CD4-positive, alpha-beta T cell treated with Interleukin-15 for 1 hour (primary cell): ENCODE measurements around the gene IL1RAPL2.
"Not testable (repeated sequence)": the region's sequence is repeated elsewhere in the genome, so short reads cannot be mapped to it uniquely, and the experiment has no call there.

ENCODE experiments used
- DNase-seq: peaks from one replicate; pipeline ENCODE4 v3.0.0-alpha.2; 2020

IL1RAPL2 gene

DNA sequence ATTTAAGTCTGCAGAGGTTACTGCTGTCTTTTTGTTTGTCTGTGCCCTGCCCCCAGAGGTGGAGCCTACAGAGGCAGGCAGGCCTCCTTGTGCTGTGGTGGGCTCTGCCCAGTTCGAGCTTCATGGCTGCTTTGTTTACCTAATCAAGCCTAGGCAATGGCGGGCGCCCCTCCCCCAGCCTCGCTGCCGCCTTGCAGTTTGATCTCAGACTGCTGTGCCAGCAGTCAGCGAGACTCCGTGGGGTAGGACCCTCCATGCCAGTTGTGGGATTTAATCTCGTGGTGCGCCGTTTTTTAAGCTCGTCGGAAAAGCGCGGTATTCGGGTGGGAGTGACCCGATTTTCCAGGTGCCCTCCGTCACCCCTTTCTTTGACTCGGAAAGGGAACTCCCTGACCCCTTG lies 111.5 kb downstream of the IL1RAPL2 start:
- DNase-seq = not testable (repeated sequence)

DNA sequence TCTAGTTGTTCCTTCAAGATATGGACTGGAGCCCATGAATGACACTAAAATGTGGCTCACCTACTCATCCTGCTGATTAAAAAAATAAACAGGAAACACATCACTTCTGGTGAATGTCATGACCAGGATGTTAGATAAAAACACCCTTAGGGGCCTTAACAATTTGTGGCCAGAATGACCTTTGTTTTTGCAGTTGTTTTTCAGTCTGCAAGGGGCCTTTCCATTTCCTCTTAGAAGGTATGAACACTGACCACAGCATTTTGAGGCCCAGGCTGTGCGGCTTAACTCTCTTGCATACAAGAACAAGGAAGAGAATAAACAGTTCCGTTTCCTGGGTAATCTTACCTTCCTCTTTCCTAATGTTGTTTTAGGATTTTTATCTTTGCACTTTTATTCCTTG lies 113.2 kb downstream of the IL1RAPL2 start:
- DNase-seq = no peak

DNA sequence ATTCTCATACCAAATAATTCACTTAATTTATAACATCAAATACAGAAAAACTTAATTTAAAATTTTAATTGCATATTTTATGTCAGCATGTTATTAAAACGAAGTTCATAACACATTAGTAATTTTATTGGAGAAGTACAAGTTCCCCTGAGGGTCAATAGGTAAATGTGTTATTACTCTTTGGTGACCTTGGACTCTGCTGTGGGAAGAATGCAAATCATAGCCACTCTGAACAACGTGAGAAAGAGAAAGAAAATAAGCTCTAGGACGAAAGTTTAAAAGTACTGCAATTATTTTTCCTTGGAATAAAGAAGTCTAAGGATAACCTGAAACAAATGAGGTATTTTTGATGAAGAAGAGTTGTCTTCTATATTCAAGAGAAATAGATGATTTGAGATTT lies 115.2 kb downstream of the IL1RAPL2 start:
- DNase-seq = no peak

DNA sequence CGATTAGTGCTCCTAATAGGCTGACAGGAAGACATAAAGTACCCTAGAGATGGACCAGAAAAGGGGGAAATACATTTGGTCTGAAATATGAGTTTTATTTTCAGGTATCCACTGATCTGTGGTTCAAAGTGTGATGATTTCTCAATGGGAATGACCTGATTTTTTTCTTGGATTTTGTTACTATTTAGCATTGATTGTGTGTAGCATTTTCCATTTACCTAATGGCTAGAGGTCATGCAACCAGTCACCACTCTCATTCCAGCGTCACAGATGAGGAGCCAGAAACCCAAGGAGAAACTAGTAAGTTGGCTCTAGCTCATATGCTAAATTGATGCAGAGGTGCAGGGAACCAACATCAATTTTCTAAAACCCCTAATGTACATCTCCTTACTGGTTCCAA lies 118.1 kb downstream of the IL1RAPL2 start:
- DNase-seq = no peak

DNA sequence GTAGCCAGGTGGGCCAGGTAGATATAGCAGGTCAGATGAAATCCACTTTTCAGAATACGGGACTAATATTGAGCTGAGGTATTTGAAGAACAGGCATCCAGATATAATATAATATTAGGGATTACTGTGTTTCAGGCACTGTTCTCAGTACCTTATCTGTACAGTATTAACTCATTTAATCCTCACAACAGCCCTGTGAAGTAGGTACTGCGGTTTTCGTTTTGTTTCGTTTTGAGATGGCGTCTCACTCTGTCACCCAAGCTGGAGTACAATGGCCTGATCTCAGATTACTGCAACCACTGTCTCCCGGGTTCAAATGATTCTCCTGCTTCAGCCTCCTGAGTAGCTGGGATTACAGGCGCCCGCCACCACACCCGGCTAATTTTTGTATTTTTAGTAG lies 129.6 kb downstream of the IL1RAPL2 start:
- DNase-seq = no peak

DNA sequence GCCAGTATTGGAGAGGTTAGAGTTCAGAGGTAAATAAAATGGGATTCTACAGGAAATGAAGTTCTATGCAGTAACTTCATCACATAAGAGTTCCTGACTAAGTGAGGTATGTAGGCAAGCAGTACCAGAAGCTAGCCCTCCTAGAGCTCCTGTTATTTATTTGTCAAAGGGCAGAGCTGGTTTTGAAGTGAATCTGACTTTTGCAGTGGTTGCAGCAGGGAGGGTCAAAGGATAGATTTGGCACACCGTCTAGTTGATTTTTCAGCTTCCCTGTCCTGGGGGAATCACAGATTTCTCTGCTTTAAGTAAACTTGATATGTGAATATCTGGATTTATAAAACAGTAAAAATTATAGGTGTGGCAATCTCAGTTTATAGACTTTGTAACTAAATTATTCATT lies 130.7 kb downstream of the IL1RAPL2 start:
- no peak for DNase-seq

DNA sequence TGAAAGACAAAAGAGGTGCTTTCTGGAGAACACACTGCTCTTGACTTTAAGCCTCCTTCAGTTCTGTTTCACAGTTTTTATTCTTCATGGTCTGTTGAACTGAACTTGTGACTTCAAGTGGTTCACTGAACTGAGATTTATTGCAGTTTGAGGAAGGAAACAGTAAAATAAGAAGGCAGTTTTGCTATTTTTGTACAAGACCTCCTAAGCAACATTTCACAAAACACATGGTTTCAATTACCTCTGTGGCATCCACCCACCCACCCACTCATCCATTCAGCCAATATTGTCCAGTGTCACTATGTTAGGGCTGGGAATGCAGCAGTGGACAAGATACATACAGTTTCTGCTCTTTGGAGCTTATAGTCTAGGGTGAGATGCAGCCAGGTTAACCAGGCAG lies 131.3 kb downstream of the IL1RAPL2 start:
- no peak for DNase-seq

DNA sequence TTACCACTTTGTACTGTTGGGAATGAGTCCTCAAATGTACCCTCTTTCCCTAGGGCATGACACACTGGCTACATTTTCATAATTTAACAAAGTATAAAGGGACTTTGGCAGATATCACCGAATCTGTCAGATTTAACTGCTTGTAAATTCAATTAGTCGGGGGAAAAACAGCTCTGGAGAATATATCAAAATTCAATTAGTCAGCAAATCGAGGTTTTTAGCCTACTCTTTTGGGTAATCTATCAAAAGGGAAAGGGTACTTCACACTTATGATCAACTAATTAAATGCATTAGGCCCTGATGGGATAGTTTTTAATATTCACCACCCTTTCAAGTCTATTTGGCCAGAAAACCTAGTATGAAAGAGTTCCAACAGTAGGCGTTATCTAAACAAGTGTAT lies 141.0 kb downstream of the IL1RAPL2 start:
- no peak for DNase-seq

DNA sequence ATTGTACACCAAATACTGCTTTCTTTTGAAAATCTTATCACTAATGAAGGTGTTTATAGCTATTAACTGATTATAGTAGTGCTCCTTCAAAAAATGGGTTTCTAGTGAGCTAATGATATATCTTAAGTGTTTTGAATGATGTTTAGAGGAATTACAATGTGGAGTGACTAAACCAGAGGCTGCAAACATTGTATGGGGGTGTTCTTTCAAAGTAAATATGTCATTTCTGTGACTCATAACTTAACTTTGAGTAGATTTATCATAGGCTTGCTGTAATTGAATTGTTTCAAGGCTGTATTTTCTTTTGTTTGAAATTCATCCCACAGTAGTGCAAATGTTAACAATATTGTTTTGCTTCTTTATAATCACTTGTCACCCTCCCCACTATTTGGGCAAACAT lies 141.6 kb downstream of the IL1RAPL2 start:
- DNase-seq = no peak

DNA sequence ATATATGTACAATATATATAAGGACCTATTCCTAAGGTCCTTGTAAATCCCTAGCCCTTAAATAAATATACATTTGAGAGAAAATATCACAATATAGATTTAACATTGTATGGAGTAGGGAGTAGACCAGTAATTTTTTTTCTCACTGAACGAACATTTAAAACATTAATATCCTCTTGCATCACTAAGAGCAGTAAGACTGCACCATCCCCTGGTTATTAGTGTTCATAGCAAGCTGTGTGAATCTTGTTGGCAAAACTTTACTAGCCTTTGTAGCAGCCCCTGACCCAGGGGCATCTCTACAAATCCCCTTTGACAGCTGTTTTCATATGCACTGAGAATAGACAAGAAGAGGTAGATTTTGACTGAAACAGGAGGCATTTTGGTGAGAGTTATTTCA lies 146.5 kb downstream of the IL1RAPL2 start:
- DNase-seq = no peak

DNA sequence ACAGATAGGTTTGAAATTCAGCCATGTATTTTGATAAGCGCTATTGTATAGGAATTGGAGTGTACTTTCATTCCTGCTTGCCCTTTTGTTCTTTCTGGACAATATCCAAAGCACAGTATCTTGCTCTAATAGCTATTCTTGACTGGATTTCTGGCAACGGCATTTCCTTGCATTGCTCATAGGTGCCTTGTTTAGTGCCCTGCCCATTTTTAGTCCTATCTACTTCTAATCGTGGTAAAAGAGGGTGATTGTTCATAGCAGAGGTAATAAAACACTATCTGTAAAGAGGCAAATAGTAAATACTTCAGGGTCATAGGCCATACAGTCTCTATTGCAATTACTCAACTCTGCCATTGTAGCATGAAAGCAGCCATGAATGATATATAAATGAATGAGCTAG lies 155.9 kb downstream of the IL1RAPL2 start:
- DNase-seq = no peak

DNA sequence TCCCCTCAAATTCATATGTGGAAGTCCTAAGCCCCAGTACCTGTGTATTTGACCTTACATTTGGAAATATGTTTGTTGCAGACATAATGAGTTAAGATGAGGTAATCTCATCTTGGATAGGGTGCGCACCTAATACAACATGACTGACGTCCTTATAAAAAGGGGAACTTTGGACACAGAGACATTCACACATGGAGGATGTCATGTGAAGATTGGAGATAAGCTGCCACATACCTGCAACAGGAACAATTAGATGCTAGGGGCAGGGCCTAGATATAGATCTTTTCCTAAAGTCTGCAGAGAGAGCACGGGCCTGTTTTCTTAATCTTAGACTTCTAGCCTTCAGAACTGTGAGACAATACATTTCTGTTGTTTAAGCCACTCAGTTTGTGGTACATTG lies 162.5 kb downstream of the IL1RAPL2 start:
- no peak for DNase-seq

DNA sequence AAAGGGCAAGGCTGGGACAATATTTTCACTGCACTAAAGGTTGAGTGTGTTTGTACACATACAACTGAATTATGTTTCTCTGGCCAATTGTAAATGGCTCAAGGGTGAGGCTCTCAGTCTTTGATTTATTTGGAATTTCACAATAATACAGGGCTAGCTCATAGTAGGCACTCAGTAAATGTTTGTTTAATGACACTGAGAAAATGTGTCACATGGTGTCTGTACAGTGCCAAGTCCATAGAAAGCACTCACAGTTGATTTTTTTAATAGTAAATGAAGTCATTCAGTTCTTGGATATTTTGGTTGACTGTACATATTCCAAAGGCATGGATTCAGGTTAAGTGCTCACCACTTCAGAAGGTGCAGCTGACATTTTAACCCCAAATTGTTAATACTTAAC lies 176.4 kb downstream of the IL1RAPL2 start:
- no peak for DNase-seq

DNA sequence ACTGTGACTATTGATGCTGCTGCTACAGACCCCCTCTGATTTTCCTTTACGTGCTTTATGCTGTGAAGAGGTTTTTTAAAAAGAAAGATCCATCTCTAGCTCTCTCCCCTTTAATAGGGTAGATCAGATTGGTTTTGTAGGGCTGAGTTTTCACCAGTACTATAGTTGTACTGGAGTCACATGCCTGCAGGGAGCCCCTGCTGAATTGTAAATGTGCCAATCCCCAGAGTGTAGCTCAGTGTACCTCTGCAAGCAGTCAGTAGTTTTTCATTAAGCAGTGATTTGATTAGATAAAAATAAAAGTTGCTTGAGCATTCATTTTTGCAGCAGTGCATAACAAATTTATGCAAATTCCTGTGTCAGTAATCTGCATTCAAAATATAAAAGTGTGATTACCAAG lies 179.2 kb downstream of the IL1RAPL2 start:
- DNase-seq = no peak

DNA sequence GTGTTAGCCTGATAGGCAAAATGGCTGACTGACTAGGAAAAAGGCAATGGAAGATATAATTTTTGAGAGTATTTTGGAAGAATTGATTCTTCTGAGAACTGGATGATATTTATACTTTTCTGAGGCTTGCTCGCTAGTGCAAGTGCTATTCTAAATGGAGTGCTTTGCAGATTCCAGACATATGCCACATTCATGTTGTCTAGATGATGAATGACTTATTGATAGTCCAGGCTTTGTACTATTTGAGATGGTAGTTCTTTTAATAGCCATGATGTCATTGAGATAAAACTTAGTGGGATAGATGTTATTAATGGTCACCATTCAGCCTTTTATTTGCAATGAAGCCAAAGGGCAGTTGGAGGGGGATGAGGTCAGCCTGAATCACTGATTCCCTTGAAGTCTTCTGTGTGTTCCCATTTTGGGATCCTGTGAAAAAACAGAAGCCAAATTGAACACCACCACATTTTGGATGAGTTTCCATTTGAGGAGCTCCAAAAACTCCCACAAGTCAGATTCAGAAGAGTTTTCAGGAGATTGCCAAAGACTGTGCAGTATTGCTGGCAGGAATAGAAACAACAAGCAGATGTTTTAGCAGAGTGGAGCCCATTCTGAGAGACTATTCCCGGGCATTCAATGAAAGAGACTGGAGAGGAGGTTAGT lies 184.1 kb downstream of the IL1RAPL2 start:
- no peak for DNase-seq

DNA sequence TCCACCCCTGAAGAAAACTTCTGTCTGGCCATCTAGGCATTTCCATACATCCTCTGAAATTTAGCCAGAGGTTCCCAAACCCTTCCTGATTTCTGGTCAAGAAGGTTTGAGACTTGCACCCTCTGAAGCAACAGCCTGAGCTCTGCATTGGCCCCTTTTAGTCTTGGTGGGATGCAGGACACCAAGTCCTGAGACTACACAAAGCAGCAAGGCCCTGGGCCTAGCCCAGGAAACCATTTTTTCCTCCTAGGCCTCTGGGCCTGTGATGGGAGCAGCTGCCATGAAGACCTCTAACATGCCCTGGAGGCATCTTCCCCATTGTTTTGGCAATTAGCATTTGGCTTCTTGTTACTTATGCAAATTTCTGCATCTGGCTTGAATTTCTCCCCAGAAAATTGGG lies 196.6 kb downstream of the IL1RAPL2 start:
- no peak for DNase-seq

DNA sequence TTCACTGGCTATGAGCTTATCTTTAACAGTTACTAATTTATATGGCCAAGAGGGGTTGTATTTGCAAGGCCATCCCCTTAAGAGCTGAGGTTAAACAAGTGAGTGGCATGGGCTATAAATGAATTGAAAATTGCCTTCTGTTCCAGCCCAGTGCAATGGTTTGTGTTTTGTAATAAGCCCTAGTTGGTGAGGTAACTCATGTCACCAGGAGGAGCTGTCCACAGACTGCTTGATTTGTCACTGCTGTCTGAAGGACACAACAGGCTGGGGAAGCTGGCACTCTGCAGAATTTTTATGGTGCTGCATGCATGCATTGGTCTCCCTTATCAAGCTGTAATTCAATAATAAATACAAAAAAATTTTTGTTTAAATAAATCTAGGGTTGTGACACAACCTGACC lies 223.8 kb downstream of the IL1RAPL2 start:
- DNase-seq = no peak

DNA sequence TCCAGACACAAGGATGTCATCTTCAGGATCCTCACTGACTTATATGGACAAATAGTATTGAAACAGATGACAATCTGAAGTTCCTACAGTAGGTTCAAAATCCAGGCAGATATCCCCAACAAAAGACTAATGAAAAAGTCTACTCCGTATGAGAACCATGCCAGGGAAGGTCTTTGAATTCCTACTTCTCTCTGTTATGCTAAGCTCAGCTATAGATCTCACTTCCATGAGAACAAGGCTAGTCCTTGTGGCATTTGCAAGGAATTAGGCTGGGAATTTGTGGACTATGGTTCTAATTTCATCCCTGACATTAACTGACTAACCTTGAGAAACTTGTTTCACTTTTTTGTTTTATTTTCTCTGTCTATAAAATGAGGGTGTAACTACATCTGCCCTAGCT lies 229.8 kb downstream of the IL1RAPL2 start:
- no peak for DNase-seq

DNA sequence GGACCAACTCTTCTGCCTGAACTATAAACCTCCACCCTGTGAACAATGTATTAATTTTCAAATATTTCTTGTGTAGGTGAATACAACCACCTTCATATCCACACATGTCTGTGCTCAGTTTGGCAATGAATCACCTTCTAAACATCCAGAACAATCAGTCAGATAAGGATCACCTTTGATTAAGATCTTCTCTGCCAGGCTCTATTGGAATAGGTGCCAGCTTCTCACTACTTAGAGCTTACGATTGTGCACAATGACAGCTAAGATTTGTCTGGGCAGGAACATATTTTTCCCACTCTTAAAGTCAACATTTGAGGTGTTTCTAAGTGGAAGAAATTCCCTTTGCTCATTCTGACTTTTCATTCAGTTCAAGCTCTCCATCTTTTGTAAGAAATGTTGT lies 237.2 kb downstream of the IL1RAPL2 start:
- DNase-seq = no peak

DNA sequence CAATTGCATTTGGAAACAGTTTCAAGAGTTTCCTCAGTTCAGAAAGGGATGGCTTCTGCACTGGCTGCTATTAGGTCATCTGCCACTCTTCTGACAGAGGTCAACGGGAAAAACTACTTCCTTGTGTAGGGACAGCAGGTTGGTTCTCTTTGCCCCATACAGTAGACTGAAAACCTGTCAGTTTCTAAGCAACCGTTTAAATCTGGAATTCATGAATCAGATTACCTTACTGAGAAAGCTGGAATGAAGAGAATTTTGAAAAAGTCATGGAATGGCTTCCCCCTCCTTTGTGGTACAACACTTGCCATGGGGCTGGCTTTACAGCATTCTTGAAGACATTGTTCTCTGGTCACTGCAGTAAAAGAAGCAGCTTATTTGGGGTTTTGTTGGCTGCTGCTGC lies 240.3 kb downstream of the IL1RAPL2 start:
- DNase-seq = no peak

DNA sequence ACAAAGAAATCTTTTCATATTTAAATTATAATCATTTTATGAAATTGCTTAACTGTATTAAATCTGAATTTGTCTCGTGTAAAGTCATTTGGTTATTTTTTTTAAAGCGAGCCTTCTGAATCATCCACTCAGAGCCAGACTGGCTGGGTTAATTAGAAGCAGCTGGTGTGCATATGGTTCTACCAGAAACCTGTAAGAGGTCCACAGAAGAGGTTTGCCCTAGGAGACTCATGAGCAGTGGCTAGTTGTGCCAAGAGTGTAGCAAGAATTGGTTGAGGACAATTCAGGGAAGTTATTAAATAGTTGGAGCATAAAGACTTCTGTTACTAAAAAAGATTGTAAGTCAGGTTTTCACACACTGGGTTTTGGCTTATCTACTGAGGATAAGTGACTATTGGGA lies 267.4 kb downstream of the IL1RAPL2 start:
- DNase-seq = no peak

DNA sequence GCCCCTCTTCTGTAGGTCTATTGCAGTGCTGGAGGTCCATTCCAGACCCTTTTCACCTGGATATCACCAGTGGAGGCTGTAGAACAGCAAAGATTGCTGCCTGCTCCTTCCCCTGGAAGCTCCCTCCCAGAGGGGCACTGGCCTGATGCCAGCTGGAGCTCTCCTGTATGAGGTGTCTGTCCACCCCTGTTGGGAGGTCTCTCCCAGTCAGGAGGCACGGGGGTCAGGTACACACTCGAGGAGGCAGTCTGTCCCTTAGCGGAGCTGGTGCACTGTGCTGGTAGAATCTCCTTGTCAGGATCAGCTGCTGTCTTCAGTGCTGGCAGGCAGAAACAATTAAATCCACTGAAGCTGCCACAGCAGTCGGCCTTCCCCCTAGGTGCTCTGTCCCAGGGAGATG lies 276.6 kb downstream of the IL1RAPL2 start:
- no peak for DNase-seq

DNA sequence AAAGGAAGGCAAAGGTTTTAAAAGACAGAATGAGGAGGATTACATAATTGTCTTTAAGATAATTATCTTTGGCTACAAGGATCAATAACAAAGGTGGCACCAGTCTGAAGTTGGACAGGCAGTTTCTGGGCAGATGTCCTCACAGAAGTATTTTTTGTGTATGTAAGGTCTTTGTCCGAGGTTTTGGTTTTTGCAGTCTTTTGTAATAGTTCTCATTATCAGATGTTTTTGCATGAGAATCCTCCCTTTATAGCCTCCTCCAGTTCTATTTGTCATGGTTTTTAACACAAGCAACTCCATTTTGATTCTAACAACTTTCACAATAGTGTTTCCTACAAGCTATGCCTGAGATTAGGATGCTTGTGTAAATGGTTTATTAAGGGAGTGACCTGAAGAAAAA lies 286.2 kb downstream of the IL1RAPL2 start:
- no peak for DNase-seq

DNA sequence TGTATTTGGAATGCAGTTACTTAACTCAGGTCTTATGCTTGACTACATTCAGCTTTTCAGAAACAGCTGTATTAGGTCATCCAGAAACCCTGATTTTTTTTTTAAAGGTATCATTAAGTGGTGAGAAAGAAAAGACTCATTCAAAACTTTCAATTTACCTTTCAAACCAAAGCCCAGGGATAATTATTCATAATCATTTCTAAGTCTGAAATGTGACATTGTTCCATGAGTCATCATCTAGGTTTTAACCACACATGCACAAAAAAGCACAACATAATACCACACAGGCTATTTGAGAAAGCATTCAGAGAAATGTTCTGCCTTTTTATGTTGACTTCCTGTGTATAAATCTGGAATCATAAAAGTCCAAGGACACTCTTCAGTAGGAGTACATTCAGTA lies 288.2 kb downstream of the IL1RAPL2 start:
- no peak for DNase-seq

DNA sequence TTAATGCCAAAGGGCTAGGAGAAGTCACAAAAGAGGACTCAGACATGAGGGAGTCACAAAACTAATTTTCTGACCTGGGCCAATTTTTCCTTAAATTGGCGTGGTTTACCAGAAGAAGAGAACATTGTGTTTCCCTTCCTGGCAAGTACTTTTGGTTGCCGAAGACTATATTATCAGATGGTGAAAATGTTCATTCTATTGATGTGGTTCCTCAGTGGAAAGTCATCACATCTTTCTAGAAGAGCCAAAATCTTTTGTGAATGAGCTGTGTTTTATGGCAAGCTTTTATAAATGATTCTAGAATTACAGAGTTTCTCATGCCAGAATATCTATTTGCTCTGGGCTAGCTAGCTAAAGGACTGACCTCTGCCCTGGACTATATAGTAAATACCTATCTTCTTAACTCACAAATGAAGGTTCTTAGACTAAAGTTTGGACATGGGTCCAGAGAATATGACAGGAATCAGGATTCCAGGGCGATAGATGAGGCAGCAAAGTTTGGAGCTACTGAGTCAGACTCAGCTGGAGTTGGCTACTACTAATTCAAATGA lies 288.9 kb downstream of the IL1RAPL2 start:
- DNase-seq = no peak

DNA sequence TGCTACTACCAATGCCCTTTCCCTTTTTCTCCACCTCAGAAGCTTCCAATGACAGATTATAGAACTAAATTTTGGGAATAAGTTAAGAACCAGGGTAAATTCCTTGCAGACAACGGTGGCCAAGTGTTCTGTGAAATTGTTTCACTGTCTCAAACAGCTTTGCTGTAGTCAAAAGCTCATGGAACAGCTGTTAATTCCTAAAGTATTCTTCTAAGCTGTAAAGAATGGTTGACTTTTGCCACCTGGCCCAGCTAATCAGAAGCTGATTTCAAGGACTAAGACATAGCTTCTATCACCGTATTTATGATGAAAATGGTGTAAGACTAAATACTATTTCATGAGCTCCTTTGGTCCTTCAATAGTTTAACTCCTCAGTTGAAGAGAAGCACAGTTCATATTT lies 297.5 kb downstream of the IL1RAPL2 start:
- no peak for DNase-seq
